OCI-LY7 (cell line): ENCODE results near the gene TOR2A.

Experiments used
- CTCF ChIP-seq: fragments of 200-600 bp; sonication (generic); conservative IDR thresholded peaks from 2 replicates; pipeline ENCODE4 v1.5.1; 2014; ENCODE audit warnings: mild to moderate bottlenecking, antibody characterized with exemption, low read length, moderate library complexity, mixed read lengths
- EZH2phosphoT487 ChIP-seq: fragments of 200-600 bp; sonication (generic); IDR thresholded peaks from 2 replicates; pipeline ENCODE4 v1.6.1; 2018; ENCODE audit warnings: low read depth, borderline replicate concordance, mild to moderate bottlenecking, mixed run types, antibody characterized with exemption, low read length, moderate library complexity, mixed read lengths

GRCh38 chr9:127758843-127759242 is 23.7 kb upstream of the TOR2A start:
- TF ChIP-seq CTCF (no peak), EZH2phosphoT487 (no peak)
